Measurements from ENCODE around the gene FSD2. TPM values are rescaled to one million over a fixed set of nuclear protein-coding genes. Genes with fewer than 3 reads are reported as not detected.

FSD2 gene
- total and polyA plus RNA-seq, 10 donors, result 0.02 to 0.03 (median 0.02) TPM; not detected in 7

GRCh38 chr15:82748315-82748714, 57.6 kb downstream of the FSD2 start:
- H3K4me1 ChIP-seq, result peaks cover 5 to 41% (median 30%) of the 10 kb centered on the region in 6 donors
- DNase-seq, result no peak
- no peak overlapping the region for H3K4me3 ChIP-seq
- H3K36me3 ChIP-seq, result peaks cover 0 to 13% (median 4%) of the 10 kb centered on the region in 6 donors
- H3K9me3 ChIP-seq, result no peaks in the 10 kb centered on the region
- H3K27me3 ChIP-seq (replicated peaks in 1 of 7), result no peaks in the 10 kb centered on the region
- H3K27ac ChIP-seq, result no peak overlapping the region
- intact Hi-C loops (cut with DNase I; ENCODE audit: low total_unique reads), result no loop called here
- no peak for TF ChIP-seq CTCF (IDR thresholded peaks at IDR 0.05 in 8 of 11, conservative IDR thresholded peaks at IDR 0.05 in 3 of 11)
- no peak for TF ChIP-seq POLR2A (IDR thresholded peaks at IDR 0.05)
- no peak for TF ChIP-seq POLR2AphosphoS5 (IDR thresholded peaks at IDR 0.05)

DNA sequence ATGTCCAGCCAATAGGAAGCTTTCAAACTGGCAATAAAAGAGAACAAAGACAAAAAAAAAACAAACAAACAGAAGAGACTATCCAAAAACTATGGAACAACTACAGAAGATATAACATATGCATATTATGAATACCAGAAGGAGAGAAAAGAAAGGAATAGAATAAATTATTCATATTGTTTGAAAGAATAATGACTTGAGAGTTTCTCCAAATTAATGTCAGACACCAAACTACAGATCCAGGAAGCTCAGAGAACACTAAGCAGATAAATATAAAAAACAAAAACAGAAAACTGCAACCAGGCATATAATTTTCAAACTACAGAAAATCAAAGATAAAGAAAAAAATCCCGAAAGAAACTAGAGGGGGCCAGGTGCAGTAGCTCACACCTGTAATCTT, 62.1 kb downstream of the FSD2 start:
- WGBS, 5 donors, result 94 to 97% (median 96%) methylated on average over 1 of the region's 1 CpG
- intact Hi-C loops (cut with DNase I; ENCODE audit: low total_unique reads), result no loop called here
- Histone ChIP-seq H3K9me3 (no peaks in the 10 kb centered on the region), H3K27ac (no peak overlapping the region), H3K4me3 (no peak overlapping the region), H3K4me1 (peaks cover 0 to 2% (median 0%) of the 10 kb centered on the region in 6 donors), H3K27me3 (replicated peaks in 1 of 7) (no peaks in the 10 kb centered on the region), H3K36me3 (no peaks in the 10 kb centered on the region)
- TF ChIP-seq POLR2AphosphoS5 (IDR thresholded peaks at IDR 0.05), result no peak
- TF ChIP-seq POLR2A (IDR thresholded peaks at IDR 0.05), result no peak
- no peak for TF ChIP-seq CTCF (IDR thresholded peaks at IDR 0.05 in 8 of 11, conservative IDR thresholded peaks at IDR 0.05 in 3 of 11)
- DNase-seq, result no peak

DNA sequence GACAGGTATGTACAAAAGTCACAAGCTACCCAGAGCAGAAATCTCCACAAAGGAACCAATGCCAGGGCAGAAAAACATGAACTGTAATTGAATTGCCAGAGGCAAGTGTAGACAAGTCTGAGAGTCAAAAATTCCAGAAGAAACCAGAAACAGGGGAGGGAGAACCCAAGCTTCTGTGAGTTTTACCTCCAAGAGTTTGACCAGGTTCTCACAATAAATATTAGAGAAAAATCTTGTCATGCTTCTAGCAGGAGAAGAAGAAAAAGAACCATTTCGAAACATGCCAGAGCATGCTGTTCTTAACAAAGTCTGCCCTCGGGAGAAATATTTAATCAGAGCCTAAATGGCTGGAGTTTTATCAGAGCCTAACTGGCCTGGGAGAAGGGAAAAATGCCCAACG, 63.7 kb downstream of the FSD2 start:
- H3K4me3 ChIP-seq, result no peak overlapping the region
- H3K27me3 ChIP-seq (replicated peaks in 1 of 7), result no peaks in the 10 kb centered on the region
- no peak for DNase-seq
- H3K36me3 ChIP-seq, result peaks cover 0 to 14% (median 4%) of the 10 kb centered on the region in 6 donors
- intact Hi-C loops (cut with DNase I; ENCODE audit: low total_unique reads), result no loop called here
- no peaks in the 10 kb centered on the region for H3K4me1 ChIP-seq
- WGBS, 5 donors, result 86 to 98% (median 93%) methylated on average over 3 of the region's 3 CpGs
- no peaks in the 10 kb centered on the region for H3K9me3 ChIP-seq
- TF ChIP-seq CTCF (IDR thresholded peaks at IDR 0.05 in 8 of 11, conservative IDR thresholded peaks at IDR 0.05 in 3 of 11) (no peak), POLR2AphosphoS5 (IDR thresholded peaks at IDR 0.05) (no peak)
- H3K27ac ChIP-seq, result no peak overlapping the region

DNA sequence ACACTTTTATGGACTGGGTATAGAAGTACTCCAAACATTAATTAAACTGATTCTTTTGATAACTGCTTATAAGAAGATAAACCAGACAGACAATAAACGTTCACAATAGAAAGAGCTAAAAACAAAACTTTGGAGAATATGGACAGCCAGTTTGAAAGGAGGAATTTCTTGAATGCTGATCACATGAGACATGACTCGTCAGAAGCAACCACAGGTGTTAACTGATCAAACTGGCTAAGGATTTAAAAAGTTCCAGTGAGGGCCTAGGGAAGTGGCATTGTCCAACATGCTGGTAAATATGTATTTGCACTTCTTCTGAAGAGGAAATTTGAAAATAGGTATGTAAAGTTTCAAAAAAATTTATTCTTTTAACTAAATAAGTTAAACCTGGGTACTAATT, 66.8 kb downstream of the FSD2 start:
- Histone ChIP-seq H3K9me3 (no peaks in the 10 kb centered on the region), H3K4me3 (no peak overlapping the region), H3K4me1 (no peaks in the 10 kb centered on the region), H3K27me3 (replicated peaks in 1 of 7) (no peaks in the 10 kb centered on the region), H3K27ac (no peak overlapping the region), H3K36me3 (peaks cover 0 to 39% (median 13%) of the 10 kb centered on the region in 6 donors)
- DNase-seq, result no peak
- 61 to 80% (median 74%) methylated on average over 2 of the region's 2 CpGs for WGBS, 5 donors
- no peak for TF ChIP-seq POLR2A (IDR thresholded peaks at IDR 0.05)
- no peak for TF ChIP-seq POLR2AphosphoS5 (IDR thresholded peaks at IDR 0.05)
- no peak for TF ChIP-seq CTCF (IDR thresholded peaks at IDR 0.05 in 8 of 11, conservative IDR thresholded peaks at IDR 0.05 in 3 of 11)
- intact Hi-C loops (cut with DNase I; ENCODE audit: low total_unique reads), result no loop called here
